ENCODE results near the gene KRTAP9-7.

Gene KRTAP9-7

GRCh38 chr17:41322903-41323895 is 47.7 kb downstream of the KRTAP9-7 start:
- DNase-seq, result no peak

- DNase-seq, result no peak
Measured at GRCh38 chr17:41324180-41325075, 48.9 kb downstream of the KRTAP9-7 start.

- no peak for DNase-seq
Measured at GRCh38 chr17:41325126-41325525, 49.6 kb downstream of the KRTAP9-7 start.

GRCh38 chr17:41325611-41326010 is 50.1 kb downstream of the KRTAP9-7 start:
- no peak for DNase-seq

Data from NCI-H2029 treated with DMSO at 0.1 percent for 48 hours (cell line).